VCaP (cell line): Measurements from ENCODE around the gene PSMB11.

Experiments
- H3K27ac ChIP-seq: fragments of 450-650 bp; 2 replicates; pipeline ENCODE4 v1.5.1; 2017
- CTCF ChIP-seq: fragments of 450-650 bp; conservative IDR thresholded peaks from 2 replicates; pipeline ENCODE4 v1.5.1; 2017; ENCODE audit warnings: mild to moderate bottlenecking, moderate library complexity

The PSMB11 gene

GRCh38 chr14:23042162-23042965 is at the start of gene PSMB11:
Gene PSMB11 (plus strand): TSS chr14:23042212. CDS start chr14:23042226, 14 bp downstream.
- no peak within 1 kb of the TSS for H3K27ac ChIP-seq
- TF ChIP-seq CTCF, result no peak

- H3K27ac ChIP-seq, result no peak overlapping the region
- no peak for TF ChIP-seq CTCF
These were observed 48.5 kb upstream of the PSMB11 start for GRCh38 chr14:22993517-22993916.

- H3K27ac ChIP-seq, result no peak overlapping the region
- TF ChIP-seq CTCF, result peak; percentile 84
These were observed 47.2 kb upstream of the PSMB11 start for GRCh38 chr14:22994762-22995275.

GRCh38 chr14:22995889-22996625 is 46.0 kb upstream of the PSMB11 start:
- TF ChIP-seq CTCF, result no peak

GRCh38 chr14:22996768-22997654 is 45.0 kb upstream of the PSMB11 start:
- no peak for TF ChIP-seq CTCF
- H3K27ac ChIP-seq, result no peak overlapping the region

More at GRCh38 chr14:22995889-22996625, 46.0 kb upstream of the PSMB11 start:
- no peak overlapping the region for H3K27ac ChIP-seq

- TF ChIP-seq CTCF, result no peak
- H3K27ac ChIP-seq, result no peak overlapping the region
These were observed 44.2 kb upstream of the PSMB11 start for GRCh38 chr14:22997676-22998323.
